Measurements from ENCODE around the gene UBE2L5.

The UBE2L5 gene

GRCh38 chr13:30381049-30381448, 41.2 kb upstream of the UBE2L5 start:
- TF ChIP-seq CTCF (conservative IDR thresholded peaks at IDR 0.05; ENCODE audit: low read depth, low read length), result no peak
- H3K4me3 ChIP-seq (ENCODE audit: low read depth, low read length), result no peak overlapping the region
- DNase-seq (ENCODE audit: low read depth), result no peak

GRCh38 chr13:30382836-30383525, 39.3 kb upstream of the UBE2L5 start:
- H3K4me3 ChIP-seq (ENCODE audit: low read depth, low read length), result no peak overlapping the region
- TF ChIP-seq CTCF (conservative IDR thresholded peaks at IDR 0.05; ENCODE audit: low read depth, low read length), result no peak
- DNase-seq (ENCODE audit: low read depth), result no peak

- TF ChIP-seq CTCF (conservative IDR thresholded peaks at IDR 0.05; ENCODE audit: low read depth, low read length), result no peak
- DNase-seq (ENCODE audit: low read depth), result no peak
- no peak overlapping the region for H3K4me3 ChIP-seq (ENCODE audit: low read depth, low read length)
Observed at GRCh38 chr13:30388406-30389283, 33.6 kb upstream of the UBE2L5 start.

GRCh38 chr13:30391956-30392680, 30.2 kb upstream of the UBE2L5 start:
- no peak overlapping the region for H3K4me3 ChIP-seq (ENCODE audit: low read depth, low read length)
- no peak for DNase-seq (ENCODE audit: low read depth)
- TF ChIP-seq CTCF (conservative IDR thresholded peaks at IDR 0.05; ENCODE audit: low read depth, low read length), result no peak

GRCh38 chr13:30392681-30393045, 29.6 kb upstream of the UBE2L5 start:
- DNase-seq (ENCODE audit: low read depth), result no peak
- no peak for TF ChIP-seq CTCF (conservative IDR thresholded peaks at IDR 0.05; ENCODE audit: low read depth, low read length)
- no peak overlapping the region for H3K4me3 ChIP-seq (ENCODE audit: low read depth, low read length)

- no peak for TF ChIP-seq CTCF (conservative IDR thresholded peaks at IDR 0.05; ENCODE audit: low read depth, low read length)
- DNase-seq (ENCODE audit: low read depth), result peak; percentile 31
- peak overlapping the region; percentile 60 for H3K4me3 ChIP-seq (ENCODE audit: low read depth, low read length)
Observed at GRCh38 chr13:30394751-30395191, 27.5 kb upstream of the UBE2L5 start.
